HG03095 (cell line): ENCODE results near the gene COLEC11.

Source experiments
- ATAC-seq: cut with Tn5 transposase; IDR thresholded peaks from one replicate; pipeline ENCODE4 v1.9.1; 2021; ENCODE audit warnings: moderate library complexity; ENCODE audit not compliant: unreplicated experiment

COLEC11 gene

DNA sequence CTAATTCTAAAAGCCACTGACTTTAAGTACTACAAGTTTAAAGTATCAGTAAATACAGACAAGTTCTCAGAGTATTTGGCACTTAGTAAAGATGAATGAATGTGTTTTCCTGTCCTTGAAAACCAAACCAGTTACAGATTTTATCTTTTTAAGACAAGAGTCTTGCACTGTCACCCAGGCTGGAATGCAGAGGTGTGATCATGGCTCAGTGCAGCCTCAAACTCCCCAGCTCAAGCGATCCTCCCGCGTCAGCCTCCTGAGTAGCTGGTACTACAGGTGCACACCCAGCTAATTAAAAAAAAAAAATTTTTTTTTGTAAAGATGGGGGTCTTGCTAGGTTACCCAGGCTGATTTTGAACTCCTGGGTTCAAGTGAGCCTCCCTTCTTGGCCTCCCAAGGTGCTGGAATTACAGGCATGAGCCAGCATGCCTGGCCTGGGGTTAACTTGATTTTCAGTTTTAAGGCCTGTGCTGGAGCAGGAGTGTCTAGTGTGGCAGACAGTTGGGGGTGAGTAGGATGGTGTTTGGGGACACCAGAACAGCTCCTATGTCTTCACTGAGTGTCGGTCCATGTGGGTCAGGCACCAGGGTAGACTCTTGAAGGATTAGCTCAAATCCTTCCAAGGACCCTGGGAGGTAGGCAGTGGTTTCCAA, 10.2 kb upstream of the COLEC11 start:
- ATAC-seq, result no peak

DNA sequence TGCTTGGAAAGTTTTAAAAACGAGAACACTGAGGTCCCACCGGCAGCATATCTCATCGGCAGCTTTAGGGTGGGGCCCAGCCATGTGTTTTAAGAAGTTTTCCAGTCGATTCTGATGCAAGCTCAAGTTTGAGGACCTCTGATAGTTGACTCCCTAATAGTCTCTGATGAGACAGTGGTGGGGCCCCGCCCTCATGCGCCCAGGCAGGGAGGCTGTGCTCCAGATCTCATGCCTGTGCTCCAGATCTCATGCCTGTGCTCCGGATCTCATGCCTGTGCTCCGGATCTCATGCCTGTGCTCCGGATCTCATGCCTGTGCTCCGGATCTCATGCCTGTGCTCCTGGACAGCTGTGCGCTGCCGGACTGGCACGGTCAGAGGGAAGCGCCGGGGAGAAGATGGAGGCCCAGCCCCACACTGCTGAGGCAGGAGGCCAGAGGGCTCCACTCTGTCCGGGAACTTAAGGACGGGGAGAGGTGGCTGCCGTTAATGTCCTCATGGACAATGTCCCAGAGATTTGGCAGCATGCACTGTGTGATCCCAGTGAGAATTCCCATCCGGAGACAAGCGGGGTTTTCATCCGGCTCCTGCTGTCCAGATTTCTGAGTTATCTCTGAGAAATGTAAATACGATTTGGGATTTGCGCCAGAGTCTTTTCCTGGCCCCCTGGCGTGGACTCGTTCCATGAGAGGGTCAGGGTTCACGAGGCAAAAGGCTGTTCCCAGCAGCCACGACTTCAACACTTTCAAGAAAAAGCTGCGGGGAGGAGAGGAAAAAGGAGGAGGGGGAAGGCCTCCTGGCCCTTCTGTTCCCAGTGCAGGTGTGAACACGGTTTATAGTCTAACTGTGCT, 9.4 kb upstream of the COLEC11 start:
- ATAC-seq, result no peak

DNA sequence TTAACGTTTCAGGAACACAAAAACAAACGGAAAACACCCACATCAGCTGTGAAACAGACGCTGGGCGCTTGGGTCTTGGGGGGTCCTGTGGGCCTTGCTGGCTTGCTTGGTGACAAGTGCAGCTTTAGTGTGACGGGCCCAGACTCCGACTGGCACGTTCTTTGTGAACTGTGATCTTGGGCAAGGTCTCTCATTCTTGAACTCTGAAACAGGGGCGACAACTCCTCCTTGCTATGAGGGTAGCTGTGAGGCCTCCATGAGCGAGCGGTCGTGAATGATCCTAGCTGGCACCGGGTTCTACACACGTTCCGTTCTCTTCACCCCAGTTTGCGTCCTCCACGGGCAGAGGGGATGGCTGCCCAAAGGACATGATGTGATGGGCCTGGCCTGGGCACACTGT, 8.7 kb upstream of the COLEC11 start:
- ATAC-seq, result no peak

DNA sequence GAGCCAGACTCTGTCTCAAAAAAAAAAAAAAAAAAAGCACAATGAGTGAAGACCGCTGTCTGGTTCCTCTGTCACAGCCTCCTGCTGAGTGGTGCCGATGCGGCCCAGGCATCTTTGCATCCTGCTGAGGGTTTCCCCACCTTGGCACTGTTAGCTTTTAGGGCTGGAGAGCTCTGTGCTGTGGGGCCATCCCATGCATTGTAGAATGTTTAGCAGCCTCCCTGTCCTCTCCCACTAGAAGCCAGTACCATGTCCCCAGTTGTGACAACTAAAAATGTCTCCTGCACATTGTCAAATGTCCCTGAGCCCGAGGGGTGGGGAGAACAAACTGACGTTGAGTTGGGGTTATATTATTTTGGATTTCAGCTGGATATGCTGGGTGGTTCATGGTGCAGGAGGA, 7.9 kb upstream of the COLEC11 start:
- no peak for ATAC-seq

DNA sequence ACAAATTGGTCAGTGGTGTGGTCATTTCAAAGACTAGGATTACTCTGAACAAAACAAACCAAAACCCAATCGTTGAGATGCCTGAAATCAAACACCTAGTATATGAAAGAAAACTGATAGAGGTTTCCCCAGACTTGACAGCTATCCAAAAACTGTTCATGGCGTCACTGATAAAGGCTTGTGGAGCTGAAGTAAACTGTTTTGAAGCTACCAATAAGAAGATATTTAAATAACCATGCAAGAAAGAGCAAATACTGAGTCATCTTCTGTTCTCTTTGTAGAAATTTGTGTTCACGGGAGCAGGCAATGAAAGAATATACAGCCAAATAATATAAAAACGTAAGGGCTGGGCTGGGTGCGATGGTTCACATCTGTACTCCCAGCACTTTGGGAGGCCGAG, 7.5 kb upstream of the COLEC11 start:
- no peak for ATAC-seq

DNA sequence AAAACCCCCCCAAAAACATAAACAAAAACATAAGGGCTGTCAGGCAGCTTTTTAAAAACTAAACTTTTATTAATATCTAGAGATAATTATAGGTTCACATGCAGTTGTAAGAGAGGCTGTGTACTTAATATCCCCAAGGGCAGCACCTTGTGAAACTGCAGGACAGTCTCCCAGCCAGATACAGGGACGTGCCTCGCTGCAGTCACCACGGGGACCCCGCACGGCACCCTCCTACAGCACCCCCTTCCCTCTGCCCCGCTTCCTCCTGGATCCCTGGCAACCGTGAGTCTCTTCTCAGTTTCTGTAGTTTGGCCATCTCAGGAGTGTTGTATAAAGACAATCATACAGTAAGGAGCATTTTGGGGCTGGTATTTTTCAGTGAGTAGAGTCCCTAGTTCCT, 6.8 kb upstream of the COLEC11 start:
- ATAC-seq, result no peak

DNA sequence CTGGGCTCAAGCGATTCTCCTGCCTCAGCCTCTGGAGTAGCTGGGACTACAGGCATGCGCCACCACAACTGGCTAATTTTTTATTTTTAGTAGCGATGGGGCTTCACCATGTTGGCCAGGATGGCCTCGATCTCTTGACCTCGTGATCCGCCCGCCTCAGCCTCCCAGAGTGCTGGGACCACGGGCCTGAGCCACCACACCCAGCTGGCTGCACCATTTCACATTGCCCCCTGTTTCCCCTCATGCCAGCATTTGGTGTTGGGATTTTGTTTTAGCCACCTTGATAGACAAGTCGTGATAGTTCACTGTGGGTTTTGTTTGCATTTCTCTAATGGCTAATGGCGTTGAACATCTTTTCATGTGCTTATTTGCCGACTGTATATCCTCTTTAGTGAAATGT, 5.8 kb upstream of the COLEC11 start:
- ATAC-seq, result no peak

DNA sequence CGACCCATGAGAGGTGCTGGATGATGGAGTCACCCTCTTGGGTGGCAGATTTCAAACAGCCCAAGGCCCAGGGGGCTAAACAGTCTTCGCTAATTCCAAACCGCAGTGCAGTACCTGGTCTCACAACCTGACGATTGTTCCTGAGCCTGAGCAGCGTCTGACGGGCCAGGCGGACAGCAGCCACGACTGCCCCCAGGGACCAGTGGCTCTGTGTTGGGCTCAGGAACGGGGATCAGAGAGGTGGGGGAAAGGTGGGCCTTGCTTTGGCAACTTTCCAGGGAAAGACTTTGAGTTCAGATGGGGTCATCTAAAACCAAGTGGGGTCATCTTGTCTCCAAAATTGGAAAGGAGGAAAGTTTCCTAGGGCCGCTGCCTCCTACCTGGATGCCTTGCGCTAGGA, 492 bp downstream of the COLEC11 start:
- ATAC-seq, result no peak

DNA sequence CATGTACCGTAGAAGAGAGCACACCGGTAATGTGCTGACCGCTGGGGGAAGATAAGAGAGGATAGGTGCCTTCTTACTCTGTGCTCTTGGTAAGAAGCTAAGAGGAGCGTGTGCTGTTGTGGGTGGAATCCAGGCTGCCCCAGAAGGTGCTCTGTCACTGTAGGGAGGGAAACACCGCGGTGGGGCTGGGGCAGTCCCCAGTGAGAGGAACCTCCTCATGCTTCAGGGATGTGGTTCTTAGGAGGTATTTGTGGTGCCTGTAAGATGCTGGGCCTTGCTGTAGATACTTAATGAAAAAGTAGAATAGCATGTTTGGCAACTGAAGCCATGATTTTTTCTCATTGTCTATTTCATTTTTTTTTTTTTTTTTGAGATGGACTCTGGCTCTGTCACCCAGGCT, 1.1 kb downstream of the COLEC11 start:
- peak; percentile 95 for ATAC-seq

DNA sequence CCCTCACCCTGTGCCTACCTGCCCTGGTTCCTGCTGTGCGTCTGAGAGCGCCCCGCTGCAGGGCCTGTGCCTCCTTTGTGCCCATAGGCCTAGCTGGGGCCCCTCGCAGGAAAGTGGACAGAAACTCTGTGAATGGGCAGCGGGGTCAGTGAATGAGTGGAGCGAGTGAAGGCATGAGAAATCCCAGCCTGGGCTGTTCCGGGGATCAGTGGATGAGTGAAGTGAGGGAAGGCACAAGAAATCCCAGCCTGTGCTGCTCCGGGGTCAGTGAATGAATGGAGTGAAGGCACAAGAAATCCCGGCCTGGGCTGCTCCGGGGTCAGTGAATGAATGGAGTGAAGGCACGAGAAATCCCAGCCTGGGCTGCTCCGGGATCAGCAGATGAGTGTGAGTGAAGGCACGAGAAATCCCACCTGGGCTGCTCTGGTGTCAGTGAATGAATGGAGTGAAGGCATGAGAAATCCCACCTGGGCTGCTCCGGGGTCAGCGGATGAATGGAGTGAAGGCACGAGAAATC, 2.0 kb downstream of the COLEC11 start:
- ATAC-seq, result no peak

DNA sequence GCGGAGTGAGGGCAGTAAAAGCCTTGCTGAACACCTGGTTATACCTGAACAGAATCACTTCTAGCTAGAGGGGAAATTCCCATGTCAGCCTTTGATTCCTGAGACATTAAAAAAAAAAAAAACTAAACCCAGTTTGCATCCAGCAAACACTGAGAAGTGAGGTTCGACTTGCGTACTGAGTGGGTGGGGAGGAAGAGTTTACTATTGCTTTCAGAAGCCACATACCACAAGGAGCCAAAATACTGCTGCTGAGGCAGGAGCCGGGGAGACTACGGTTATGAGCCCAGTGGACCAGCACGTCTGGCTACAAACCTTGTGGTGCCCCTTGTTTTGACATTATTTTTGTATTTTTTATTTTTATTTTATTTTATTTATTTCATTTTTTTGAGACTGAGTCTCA, 2.7 kb downstream of the COLEC11 start:
- peak; percentile 49 for ATAC-seq

DNA sequence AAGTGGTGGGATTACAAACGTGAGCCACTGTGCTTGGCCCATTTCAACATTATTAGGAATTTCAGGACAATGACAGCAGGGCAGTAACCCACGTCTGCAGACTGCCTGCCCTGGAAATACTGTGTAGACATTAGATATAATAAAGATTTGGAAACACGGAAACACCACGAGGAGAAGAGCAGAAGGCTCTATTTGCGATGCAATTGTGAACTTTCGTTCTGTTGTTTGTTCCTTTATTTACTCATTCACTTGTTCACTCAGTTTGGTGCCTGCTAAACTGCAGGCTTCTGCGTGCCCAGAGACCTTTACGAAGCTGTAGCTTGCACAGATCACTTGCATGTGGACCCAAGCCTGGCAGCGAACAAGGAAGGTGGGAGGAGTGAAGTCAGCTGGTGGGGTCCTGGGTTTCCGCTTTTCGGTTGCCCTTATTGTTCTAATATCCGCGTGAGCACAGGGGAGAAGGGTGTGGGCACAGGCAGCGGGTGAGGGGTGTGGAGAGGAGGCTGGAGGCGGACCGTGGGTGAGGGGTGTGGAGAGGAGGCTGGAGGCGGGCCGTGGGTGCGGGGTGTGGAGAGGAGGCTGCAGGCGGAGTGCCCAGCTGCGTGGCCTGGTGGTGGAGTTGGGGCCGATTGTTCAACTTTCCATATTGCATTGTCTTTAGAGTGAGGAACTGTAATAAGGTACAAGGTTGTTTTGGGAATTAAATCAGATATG, 3.4 kb downstream of the COLEC11 start:
- ATAC-seq, result no peak

DNA sequence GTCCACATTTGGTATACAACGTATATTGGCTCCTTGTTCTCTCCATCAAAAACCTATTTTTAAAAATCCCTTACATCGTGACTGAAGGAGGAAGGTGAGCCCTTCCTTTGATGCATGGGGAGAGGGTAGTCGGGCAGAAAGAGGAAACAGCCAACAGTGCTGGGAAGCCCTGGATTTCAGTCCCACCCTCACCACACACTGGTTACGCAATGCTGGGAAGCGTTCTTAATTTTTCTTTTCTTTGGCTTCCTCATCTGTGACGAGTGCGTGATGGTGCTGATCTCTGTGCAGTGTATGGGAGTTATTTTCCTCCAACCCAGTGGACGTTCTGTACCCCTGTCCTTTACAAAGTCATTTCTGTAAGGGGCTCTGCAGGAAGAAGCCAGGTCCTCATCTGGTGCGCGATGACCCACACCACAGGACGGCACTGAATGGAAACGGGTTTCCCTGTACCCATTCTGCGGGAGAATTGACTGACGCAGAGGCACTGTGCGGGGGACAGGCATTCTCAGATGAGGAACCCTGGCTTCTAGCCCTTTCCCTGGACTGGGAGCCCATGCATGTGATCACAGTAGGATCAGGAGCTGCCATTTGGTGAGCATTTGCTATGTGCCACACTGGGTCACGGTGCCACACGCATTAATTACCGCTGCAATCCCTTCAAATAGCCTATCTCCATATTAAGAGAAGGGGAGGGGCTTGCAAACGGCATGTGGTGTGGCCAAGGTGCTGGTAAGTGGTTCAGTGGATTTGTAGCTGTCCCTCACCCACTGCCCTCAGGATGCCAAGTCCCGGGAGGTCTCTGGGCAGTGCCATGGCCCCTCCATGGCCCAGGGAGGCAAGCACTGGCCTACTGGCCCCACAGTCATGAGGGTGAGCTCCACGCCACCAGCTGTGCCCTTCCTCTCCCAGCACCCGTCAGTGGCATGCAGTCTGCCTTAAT, 4.3 kb downstream of the COLEC11 start:
- no peak for ATAC-seq

DNA sequence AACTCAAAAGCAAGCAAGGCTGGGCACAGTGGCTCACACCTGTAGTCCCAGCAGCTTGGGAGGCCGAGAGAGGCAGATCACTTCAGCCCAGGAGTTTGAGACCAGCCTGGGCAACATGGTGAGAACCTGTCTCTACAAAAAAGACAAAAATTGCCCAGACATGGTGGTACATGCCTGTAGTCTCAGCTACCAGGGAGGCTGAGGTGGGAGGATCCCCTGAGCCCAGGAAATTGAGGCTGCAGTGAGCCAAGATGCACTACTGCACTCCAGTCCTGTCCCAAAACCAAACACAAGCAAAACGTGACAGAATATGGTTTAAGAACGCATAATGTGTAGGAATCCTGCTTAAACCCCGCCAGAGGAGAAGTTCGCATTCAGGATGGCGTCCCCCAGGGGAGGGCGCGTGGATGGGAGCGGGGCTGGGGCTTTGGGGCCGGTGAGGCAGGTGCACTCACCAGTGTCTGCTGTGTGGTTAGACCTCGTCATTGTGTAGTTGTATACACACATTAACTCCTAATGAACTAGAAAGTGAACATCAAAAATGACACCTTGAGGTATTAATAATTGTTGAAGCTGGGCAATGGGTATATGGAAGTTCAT, 5.4 kb downstream of the COLEC11 start:
- ATAC-seq, result no peak

DNA sequence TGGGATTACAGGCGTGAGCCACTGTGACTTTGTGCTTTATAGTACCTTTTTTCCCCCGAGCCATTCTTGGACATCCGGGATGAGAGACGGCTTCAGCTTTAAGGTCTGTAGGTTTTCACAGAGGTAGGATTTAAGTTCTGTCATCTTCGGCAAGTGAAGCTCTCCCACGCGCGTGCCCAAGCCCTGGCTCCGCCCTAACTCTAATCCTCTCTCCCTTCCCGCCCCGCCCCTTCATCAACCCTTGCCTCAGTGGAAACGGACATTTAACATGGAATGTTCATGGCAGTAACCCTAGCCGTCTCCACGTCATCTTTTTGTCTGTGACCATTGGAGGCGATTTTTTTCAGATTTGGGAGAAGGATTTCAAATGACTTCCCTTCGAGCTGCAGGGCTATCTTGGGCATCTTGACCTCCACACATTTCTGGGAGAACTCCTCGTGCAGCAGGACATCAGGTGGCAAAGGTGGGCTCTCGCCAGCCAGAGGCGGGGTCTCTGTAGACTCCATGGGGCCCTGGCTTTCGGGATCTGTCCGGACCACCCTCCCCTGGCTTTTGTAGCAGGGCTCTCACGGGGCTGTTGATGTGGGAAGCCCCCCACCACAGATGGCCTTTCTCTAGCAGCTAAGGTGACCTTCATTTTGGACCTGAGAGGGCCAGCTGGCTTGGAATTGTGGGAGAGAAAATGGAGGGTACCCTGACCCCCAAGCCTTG, 6.8 kb downstream of the COLEC11 start:
- no peak for ATAC-seq

DNA sequence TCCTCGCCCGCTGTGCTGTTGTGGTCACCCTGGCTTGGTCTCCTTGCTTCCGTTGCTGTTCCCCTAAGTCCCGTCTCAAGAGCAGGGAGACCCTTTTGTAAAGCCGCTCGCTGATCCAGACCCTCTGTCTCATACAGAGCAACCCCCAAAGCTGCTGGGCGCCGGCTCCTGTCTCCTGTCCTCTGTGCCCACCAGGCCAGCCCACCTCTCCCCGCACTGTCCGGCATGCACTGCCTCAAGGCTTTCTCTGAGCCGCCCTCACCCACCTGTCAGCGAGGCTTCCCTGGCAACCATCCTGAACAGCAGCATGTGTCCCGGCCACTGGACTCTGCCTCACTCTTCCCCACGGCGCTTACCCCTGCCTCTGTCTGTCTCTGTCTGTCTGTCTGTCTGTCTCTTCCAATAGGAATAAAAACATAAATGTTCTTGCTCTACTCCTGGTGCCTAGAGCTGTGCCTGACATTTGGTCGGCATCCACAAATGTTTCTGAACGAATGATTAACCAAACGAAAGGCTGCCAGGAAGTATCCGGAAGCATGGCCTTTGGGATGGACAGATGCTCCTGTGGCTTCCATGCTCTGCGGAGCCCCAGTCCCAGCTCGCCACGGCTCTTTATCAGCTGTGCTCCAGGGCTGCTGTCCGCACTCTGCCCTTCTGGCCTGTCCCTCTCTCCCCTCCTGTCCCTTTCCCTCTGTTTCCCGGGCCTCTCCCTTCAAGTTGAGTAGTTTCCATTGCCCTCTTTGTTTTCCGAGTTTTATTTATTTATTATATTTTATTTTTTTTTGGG, 7.8 kb downstream of the COLEC11 start:
- ATAC-seq, result no peak

DNA sequence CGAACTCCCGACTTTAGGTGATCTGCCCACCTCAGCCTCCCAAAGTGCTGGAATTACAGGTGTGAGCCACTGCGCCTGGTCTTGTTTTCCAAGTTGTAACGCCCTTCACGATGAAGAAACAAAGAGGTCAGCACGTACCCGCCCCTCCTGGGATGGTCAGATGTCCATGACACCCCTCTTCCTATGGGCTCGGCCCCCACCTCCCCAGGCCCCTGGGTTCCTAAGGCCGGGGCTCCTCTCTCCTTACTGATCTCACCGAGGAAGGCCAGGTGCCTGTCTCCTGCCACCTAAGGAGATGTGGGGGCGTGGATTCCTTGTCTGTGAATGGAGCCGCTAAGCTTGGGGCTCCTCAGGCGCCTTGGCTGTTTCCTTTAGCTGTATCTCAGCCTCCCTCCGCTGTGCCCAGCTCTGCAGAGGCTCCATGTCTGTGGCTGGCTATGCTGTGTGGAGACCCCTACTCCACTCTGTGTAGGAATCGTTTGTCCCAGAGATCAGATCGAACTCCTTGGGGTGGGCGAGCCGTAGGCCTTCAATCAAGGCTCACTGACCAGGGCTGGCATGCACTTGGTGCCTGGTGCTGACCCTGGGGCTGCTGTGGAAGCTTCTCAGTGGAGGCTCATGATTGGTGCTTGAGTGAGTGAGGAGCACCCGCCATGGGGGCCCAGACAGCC, 8.8 kb downstream of the COLEC11 start:
- ATAC-seq, result no peak

DNA sequence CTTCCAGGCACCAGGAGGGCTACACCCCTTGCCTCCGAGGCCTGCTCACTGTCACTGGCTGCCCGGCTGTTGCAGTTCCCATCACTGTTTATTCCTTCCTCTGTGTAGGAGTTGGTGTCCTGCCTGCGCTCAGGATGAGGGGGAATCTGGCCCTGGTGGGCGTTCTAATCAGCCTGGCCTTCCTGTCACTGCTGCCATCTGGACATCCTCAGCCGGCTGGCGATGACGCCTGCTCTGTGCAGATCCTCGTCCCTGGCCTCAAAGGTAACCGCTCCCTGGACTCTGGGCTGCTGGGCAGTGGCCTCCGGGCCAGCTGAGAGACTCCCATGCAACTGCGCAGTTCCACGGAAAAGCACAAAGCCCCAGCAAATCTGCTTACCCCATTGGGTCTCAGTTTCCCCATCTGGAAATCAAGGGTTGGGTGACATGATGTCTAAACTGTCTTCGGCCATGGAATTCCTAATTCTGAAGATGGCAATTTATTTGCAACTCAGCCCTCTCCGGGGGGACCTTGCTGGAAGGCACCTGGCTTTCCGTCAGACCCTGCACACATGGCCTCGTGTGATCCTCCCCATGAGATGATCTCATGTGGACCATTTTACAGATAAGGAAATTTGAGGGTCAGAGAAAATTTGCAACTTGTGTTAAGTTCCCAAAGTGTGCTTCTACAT, 9.4 kb downstream of the COLEC11 start:
- ATAC-seq, result no peak
